NCI-H2029 treated with DMSO at 0.1 percent for 48 hours (cell line): ENCODE measurements around the gene MLLT3.

Source experiments
- DNase-seq: peaks from one replicate; lab custom pipeline; 2025; lab: John Stamatoyannopoulos, UW

The MLLT3 gene

DNA sequence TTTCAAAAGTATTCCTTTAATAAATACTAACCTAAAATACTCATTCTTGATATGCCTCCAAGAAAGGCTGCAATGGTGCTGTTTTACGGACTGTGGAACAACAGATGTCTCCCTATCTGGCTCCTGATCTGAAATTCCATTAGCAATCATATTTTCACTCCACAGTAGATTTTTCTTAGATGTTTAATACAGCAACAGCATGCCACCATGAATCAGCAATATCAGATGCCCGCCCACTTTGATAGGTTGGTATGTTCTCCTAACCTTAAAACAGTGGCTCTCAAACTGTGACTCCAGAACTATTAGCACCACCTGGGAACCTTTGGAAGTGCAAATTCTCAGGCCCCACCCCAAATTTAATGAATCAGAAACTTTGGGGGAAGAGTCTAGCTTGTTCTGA is 110.2 kb downstream of the MLLT3 start:
- DNase-seq, result no peak

DNA sequence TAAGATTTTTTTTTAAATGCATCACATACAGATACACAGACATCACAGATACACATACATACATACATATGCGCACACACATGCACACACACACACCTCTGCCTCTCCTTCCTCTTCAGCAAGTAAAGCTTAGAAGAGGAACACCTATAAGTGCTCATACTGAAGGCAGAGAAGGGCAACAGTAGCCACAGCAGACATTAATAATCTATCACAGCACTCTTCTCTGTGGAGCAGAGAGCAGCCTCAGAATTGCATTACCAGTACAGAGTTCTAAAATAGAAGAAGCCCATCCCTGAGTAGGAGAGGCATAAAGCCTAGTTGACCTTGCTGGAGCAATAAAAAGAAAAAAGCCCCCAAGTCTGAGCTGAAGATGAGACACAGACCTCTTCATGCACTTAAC is 110.6 kb downstream of the MLLT3 start:
- DNase-seq, result no peak

DNA sequence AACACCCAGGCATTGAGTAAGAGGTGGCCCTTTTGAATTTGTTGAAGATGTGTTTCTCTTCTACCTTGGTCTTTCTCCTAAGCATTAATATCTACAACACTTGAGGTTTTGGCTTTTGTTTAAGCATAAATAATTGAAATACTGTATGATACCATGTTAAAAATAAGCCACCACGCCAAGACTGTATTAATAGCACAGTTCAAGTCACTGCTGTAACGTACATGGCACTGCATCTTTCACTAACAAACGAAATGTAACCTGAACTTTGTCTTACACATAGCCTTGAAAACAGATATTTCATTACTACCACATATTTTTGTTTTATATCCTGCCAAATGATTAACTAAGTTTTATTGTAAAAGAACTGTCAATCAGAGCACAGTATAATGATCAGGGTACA is 112.8 kb downstream of the MLLT3 start:
- DNase-seq, result no peak

DNA sequence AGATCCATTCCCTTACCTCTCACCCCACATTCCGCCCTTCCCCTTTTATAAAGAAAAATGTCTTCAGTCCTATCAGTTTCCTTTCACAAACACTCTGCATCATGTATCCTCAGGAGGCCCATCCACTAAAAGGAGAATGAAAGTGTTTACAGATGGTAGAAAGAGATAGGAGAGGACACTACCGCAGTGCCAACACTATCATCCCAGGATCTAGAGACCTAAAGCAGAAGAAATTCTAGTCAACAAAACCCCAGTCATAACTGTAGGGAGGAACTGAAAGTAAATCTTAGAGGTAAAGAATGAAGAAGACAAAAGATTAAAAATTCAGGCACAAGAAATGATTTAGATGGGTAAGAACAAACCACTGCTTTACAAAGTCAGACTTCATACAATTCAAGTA is 114.1 kb downstream of the MLLT3 start:
- no peak for DNase-seq

DNA sequence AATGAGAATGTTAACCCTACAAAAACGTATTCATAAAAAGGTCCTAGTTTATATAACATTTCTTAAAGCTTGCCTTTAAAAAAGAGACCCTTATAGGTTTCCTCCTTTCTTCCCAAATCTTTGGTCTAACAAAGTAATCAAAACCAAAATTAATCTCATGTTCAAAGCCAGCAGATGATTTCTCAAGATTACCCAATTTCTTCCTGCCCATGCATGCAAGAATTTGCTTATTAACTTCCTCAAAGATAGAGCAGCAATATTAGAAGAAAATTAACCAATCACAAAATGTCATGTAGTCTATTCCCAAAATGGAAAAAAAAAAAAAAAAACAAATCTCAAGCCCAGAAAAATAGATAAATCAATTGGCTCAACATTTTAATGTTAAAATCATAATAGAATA is 114.9 kb downstream of the MLLT3 start:
- DNase-seq, result no peak

DNA sequence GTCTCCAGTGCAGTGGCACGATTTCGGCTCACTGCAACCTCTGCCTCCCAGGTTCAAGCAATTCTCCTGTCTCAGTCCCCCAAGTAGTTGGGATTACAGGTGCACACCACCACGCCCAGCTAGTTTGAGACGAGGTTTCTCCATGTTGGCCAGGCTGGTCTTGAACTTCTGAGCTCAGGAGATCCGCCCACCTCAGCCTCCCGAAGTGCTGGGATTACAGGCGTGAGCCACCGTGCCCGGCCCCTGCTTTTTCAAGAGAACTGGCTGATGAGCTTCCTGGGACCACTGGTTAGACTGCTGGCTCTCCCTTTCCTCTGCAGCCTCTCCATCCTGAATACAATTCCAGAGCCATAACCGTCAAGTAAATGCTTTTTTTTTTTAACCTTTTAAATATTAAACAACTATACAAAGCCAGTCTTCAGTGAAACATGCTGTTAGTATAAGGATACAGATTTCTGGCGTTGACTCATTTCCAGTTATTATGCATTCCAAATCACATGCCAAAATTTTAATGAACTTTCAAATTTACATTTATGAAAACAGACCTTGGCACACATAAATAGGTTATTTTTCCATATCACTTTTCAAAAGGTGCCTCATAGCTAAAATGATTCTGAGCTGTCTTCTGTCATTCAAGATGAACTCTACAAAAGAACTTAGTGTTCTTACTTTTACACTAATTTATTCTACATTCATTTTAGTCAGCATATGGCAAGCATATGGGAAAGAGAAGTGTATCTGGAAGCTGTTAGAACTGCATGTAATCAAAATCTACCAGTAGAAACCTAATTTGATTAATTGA is 116.0 kb downstream of the MLLT3 start:
- no peak for DNase-seq

DNA sequence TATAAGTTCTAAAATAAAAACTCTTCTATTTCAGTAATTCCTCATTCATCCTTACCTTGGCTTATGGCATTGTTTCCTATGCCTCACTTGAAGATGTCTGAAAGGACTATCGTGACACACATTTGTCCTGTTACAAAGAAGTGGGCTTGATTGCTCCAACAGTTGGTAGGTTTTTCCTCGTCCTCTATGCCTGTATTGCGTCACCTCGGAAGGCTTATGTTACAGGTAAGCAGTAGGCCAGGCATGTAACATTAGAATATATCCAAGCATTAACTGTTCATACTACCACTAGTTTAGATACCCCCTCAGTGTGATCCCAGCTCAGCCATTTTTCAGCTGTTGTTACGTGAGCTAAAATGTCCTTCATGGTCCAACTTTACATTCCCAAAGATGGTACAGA is 116.7 kb downstream of the MLLT3 start:
- DNase-seq, result no peak

DNA sequence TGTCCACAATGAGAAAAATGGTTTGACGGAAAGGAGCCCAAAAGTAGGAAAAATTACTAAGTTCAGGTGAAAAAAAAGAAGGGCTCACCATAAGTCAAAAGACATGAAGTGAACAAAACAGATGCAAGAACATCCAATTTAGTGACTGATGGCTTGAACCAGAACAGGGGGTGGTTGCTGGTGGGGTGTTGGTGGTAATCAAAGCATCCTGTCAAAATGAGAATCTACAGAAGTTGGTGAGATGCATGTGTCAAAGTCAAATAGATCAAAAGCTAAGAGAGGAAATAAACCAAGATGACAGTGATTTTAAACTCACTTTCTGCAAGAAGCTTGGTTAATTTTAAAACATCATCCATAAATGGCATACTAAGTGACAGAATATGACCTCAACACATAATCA is 117.4 kb downstream of the MLLT3 start:
- DNase-seq, result no peak

DNA sequence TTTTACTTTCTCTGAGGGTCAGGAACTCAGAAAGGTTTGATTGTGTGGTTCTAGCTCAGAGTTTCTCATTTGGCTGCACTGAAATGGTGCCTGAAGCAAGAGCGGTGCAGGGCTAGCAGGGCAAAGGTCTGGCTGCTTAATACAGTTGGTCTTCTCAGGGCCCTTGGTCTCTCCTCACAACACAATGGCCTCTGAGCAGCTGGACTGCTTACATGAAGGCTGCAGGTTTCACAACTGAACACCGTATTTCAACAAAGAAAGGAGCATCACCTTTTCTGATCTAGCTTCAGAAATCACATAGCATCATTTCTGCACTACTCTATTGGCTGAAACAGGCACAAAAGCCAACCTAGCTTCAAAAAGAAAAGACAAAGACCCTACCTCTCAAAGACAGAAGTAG is 122.2 kb downstream of the MLLT3 start:
- no peak for DNase-seq

DNA sequence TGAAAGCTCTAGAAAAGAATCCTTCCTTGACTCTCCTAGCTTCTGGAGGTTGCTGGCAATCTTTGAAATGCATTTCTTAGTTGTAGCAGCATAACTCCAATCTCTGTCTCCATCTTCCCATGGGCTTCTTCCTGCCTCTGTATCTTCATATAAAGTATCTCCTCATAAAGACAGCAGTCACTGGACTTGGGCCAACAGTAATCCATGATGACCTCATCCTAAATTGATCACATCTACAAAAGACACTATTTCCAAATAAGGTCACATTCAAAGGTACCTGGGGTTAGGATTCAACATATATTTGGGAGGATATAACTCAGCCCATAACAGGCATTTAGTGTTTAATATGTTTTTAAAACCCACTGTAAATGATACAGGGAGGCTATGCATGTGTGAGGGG is 123.3 kb downstream of the MLLT3 start:
- no peak for DNase-seq

DNA sequence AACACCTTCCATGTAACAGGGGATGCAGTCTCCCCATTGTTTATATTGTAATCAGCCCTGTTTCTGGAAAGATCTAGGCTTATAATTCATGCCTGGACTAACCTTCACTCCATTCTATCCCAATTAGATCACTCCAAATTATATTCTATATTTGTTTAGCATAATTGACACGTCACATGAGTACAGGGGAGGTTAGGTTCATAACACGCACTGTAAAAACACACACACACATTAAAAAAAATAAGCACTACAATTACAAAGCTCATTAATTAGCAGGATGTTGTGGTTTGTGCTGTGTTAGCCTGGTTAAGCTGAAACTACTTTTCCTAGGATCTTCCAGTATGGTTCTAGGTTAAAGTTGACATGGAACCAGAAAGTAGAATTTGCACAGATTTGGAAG is 126.0 kb downstream of the MLLT3 start:
- no peak for DNase-seq

DNA sequence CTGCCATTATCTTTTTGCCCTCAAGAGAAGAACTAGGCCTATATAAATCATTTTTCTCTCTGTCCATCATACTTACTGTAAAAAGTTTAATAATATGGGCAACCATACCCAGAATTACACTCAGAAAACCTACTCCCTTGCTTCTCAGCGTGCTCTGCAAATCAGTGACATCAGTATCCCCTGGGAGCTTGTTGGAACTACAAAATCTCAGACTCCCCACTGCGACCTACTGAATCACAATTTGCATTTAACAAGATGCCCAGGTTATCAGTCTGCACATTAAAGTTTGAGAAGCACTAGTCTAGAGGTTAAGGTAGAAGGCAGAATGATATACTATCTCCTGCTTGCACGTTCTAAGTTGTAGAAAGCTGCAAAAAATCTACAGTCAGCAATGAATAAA is 127.2 kb downstream of the MLLT3 start:
- no peak for DNase-seq

DNA sequence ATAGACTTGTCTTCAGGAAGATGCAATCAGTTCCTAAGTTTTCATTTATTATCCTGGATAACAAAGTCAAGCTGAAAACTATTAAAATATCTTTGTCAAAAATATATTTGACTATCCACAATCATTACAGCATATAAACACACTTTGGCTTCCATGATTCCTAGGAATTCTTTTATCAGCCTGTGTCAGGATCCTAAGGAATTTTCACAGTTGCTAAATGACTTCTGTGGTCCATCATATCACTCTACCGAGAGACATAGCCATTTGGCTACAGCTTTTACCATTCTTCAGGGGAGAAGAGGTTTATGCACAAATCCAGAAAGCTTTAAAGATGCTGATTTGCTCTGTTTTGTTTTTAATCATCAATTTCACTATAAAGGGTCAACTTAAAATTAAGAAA is 128.3 kb downstream of the MLLT3 start:
- no peak for DNase-seq

DNA sequence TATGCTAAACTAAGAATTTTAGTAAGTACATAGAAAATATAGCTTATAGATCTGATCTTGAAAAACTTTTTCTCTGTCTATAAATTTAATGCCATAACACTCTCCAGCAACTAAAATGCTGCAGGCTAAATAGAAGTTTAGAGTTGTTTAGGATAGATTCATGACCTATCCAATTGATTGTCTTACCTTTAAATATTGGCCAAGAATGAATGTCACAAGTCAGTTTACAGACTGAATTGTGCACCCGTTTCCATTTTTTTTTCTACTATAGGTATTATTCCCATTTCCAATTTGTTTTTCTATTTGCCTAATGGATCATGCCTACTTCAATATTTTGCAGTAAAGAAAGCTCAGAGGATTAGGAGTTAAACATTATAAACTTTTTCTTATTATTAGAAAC is 129.5 kb downstream of the MLLT3 start:
- no peak for DNase-seq

DNA sequence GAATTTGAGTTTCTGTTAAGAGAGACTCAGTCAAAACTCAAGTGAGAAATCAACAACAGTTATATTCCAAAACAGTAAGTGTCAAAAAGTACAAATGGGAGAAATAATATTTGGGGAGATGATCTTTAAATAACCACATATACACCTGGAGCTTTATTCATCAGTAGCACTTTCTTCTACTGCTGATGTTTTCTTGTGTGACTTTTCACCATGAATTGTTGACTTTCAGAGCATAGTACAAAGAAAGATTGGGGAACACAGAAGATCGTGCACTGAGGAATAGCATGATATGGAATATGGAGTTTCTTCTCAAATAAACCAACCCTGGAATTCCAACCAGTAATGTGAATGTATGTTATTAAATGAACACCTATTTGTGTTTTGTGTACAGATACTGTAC is 130.7 kb downstream of the MLLT3 start:
- no peak for DNase-seq

DNA sequence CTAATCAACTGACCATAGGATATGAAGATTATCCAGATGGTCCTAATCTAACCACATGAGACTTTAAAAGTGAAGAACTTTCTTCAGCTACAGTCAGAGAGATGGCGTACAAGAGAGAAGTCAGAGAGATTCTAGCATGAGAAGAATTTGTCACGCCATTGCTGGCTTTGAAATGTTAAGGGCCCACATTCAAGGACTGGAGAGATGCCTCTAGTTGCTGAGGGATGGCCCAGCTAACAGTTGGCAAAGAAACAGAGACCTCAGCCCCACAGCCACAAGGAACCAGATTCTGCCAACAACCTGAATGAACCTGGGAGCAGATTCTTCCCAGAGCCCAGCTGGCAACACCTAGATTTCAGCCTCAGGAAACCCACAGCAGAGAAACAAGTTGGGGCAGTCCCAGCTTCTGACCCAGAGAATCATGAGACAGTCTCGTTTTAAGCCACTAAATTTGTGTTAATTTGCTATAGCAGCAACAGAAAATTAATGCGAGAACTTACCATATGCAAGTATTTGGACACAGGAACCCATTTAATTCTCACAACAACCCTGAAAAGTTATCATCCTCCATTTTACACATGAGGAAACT is 132.0 kb downstream of the MLLT3 start:
- DNase-seq, result no peak

DNA sequence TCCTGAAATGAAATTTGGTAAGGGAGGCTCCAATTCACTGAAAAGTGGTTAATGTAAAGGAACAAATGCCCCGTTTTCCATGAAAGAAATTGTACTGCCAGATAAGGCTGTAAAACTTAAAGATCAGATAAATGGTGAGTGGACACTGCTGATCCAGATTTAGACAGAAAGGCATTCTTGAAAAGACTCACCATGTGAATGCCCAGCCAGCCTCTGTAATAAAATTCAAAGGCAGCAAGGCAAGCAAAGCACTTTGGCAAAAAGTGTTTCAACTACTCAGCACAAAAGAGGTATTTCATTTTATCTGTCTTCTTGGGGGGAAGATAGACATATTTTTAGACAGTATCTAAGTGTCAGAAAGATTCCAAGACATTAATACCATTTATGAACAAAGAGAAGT is 133.6 kb downstream of the MLLT3 start:
- no peak for DNase-seq

DNA sequence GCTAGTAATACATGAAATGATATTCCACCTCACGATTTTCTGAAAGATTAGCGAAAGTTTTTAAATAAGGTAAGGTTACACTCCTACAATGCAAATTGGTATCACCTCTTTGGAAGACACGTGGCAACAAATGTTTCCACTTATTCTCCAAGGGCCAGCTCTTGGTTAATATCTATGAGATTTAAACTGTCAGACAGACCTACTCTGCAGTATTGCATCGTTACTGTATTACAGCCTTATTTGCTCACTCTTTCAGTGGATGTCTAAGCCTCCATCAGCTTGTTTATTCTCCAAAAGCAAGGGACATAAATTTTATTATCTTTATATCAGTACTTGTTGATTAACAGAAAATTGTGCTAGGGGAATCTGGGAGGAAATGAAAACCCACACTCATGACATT is 135.7 kb downstream of the MLLT3 start:
- no peak for DNase-seq

DNA sequence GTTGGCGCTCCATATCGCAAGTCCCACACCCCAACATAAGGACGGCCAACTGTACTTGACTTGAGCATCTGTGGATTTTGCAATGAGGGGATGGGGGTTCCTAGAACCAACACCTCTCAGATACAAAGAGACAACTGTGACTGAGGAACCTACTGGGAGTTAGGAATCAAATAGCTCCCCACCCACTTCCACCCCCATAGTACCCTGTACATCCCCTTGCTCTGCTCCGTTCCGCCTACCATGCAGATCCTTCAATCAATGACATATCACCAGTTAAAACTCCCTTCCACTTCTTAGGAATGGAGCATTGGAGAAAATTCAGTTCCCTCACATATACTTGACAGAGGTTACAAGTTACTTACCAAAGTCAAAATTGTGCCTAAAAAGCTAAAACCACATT is 140.9 kb downstream of the MLLT3 start:
- DNase-seq, result no peak

DNA sequence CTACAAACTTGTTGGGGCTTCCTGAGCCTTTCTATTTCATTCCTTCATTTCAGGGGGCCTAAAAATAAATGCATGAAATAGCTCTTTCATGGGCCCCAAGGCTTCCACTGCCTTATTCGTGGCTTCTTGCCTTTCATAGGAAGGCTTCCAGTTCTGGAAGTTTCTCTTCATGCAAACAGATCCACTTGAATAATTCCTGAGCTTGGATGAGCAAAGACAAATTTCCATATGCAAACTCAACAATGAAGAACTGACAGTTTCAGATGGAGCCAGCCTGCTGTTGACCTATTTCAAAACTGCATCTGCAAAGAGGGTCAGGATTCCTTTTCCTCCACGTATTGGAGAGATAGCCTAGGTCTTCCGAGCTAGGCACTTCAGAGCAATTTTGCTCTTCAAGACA is 142.1 kb downstream of the MLLT3 start:
- DNase-seq, result no peak

DNA sequence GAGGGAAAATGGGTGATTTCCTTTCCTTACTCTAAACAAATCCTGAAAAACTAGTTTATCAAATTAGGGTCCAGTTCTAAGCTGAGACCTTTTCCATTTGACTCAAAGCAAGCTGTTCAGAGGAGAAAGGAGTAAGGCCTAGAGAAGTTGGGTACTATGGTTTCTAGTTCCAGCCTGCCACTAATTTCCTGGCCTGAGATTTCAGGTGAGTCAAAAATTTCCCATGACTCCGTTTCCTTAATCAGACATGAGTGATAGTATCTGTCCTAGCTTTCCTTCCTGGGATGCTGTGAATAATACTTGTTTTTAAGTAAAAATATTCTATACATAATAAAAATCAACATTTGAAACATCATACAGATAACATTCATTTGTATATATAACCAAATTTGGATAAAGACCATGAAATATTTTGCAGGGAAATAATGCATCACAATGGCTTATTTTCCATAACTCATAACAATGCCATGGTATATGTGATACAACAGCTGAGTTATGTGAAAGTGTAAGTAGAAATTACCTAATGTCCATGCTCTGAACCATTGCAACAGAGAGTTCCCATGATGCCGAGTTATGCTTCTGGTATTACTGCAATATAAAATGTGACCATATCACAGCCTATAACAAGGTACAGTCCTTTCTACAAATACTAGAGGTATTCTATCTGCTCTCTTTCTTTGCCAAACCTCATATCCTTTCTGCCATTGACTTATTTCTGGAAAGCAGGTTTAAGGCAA is 142.7 kb downstream of the MLLT3 start:
- DNase-seq, result no peak

DNA sequence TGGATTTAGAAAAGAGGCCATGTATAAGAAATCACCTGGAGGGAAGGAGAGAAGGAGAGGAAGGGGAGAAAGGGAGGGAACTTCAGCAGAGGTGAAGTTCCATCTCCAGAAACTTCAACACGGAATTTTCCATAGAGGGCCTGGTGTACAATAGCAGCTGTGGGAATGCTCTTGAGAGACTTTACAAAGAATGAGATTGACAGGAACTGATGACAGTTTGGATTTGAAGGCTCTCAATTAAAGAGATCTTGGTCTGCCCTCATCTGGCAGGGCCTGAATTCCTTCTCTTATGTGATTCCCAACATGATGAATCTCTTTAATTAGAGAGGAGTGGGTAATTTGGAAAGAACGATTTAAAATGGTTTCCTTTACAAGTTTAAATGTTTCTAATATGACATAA is 143.5 kb downstream of the MLLT3 start:
- no peak for DNase-seq

DNA sequence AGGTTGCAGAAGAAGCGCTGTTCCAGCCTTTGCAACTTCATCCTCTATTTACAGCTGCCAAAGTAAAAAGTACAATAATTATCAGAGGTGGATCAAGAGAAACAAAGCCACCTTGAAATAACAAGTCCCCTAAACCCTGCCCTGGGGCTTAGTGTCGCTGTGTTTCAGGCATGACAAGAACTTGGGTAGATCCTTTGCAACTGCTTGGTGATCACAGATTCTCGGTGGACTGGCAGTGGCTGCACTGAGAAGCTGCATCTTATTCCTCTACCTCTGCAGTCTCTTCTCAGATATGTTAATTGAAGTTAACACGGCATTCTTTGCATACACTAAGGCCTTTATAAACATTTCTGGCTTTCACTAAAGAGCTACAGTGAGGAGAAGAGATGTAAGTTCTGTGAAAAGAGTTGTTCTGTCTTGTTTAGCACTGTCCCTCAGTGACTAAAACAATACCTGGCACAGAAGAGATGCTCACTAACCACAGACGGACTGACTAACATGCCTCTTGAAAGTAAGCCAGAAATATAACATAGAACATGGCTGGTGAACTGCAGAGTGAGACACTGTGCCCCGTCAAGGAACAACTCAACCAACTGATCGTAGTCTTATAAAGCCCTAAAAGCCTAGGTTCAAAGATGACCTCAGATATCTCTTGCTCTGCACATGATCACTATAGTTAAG is 144.2 kb downstream of the MLLT3 start:
- no peak for DNase-seq
